H9 (cell line): ENCODE results near the gene FAT2. TPM values are rescaled to one million over a fixed set of nuclear protein-coding genes. Genes with fewer than 3 reads are reported as not detected.

Experiments used
- DNase-seq: peaks from one replicate; pipeline ENCODE4 v3.0.0-alpha.2; 2017
- H2AFZ ChIP-seq: one replicate; pipeline ENCODE4 v1.6.1; 2013; ENCODE audit warnings: mild to moderate bottlenecking, low read length, control low read depth, moderate library complexity
- H2AK5ac ChIP-seq: 2 replicates; pipeline ENCODE4 v1.6.1; 2013; ENCODE audit warnings: low read length, control low read depth, mixed read lengths; ENCODE audit not compliant: insufficient read length
- H2BK120ac ChIP-seq: one replicate; pipeline ENCODE4 v1.6.1; 2013; ENCODE audit warnings: low read depth, mild to moderate bottlenecking, low read length, control low read depth, inconsistent platforms; ENCODE audit not compliant: poor library complexity, severe bottlenecking
- H2BK12ac ChIP-seq: 2 replicates; pipeline ENCODE4 v1.6.1; 2013; ENCODE audit warnings: low read length, control low read depth, mixed read lengths, low read depth; ENCODE audit not compliant: insufficient read length
- H2BK15ac ChIP-seq: 2 replicates; pipeline ENCODE4 v1.6.1; 2013; ENCODE audit warnings: low read depth, low read length, control low read depth
- H2BK20ac ChIP-seq: one replicate; pipeline ENCODE4 v1.6.1; 2013; ENCODE audit warnings: low read depth, mild to moderate bottlenecking, low read length, control low read depth, inconsistent platforms; ENCODE audit not compliant: poor library complexity, severe bottlenecking
- H2BK5ac ChIP-seq: 2 replicates; pipeline ENCODE4 v1.6.1; 2013; ENCODE audit warnings: low read length, control low read depth, mixed read lengths; ENCODE audit not compliant: insufficient read length
- H3K14ac ChIP-seq: 2 replicates; pipeline ENCODE4 v1.6.1; 2013; ENCODE audit warnings: low read length, control low read depth; ENCODE audit not compliant: insufficient read depth
- H3K18ac ChIP-seq: 2 replicates; pipeline ENCODE4 v1.6.1; 2013; ENCODE audit warnings: low read depth, mild to moderate bottlenecking, mixed read lengths, low read length, control low read depth; ENCODE audit not compliant: insufficient read length
- H3K23ac ChIP-seq: 2 replicates; pipeline ENCODE4 v1.6.1; 2013; ENCODE audit warnings: low read length, control low read depth, mixed read lengths, low read depth; ENCODE audit not compliant: insufficient read length
- H3K23me2 ChIP-seq: 2 replicates; pipeline ENCODE4 v1.6.1; 2013; ENCODE audit warnings: low read depth, mild to moderate bottlenecking, mixed read lengths, low read length, control low read depth; ENCODE audit not compliant: insufficient read length, poor library complexity, severe bottlenecking
- H3K27ac ChIP-seq: 2 replicates; pipeline ENCODE4 v1.5.1; 2013; ENCODE audit warnings: low read length, control low read depth, mixed read lengths, low read depth; ENCODE audit not compliant: insufficient read length
- H3K27me3 ChIP-seq: 2 replicates; pipeline ENCODE4 v1.6.1; 2013; ENCODE audit warnings: low read length, control low read depth, inconsistent platforms; ENCODE audit not compliant: insufficient read depth
- H3K4ac ChIP-seq: 2 replicates; pipeline ENCODE4 v1.6.1; 2013; ENCODE audit warnings: low read depth, mild to moderate bottlenecking, control low read depth, inconsistent platforms, low read length, moderate library complexity
- H3K4me1 ChIP-seq: 2 replicates; pipeline ENCODE4 v1.6.1; 2013; ENCODE audit warnings: low read length, control low read depth, inconsistent platforms; ENCODE audit not compliant: insufficient read depth
- H3K4me2 ChIP-seq: 2 replicates; pipeline ENCODE4 v1.6.1; 2013; ENCODE audit warnings: low read length, control low read depth, mixed read lengths; ENCODE audit not compliant: insufficient read length, insufficient read depth
- H3K56ac ChIP-seq: 2 replicates; pipeline ENCODE4 v1.6.1; 2013; ENCODE audit warnings: low read depth, mild to moderate bottlenecking, mixed read lengths, low read length, control low read depth; ENCODE audit not compliant: insufficient read length
- H3K79me1 ChIP-seq: 2 replicates; pipeline ENCODE4 v1.6.1; 2013; ENCODE audit warnings: low read depth, mild to moderate bottlenecking, moderate library complexity, low read length, control low read depth, inconsistent platforms; ENCODE audit not compliant: insufficient read depth, poor library complexity, severe bottlenecking
- H3K79me2 ChIP-seq: 2 replicates; pipeline ENCODE4 v1.6.1; 2013; ENCODE audit warnings: low read length, control low read depth, inconsistent platforms; ENCODE audit not compliant: insufficient read depth
- H3K9ac ChIP-seq: 2 replicates; pipeline ENCODE4 v1.6.1; 2013; ENCODE audit warnings: low read length, control low read depth, mixed read lengths; ENCODE audit not compliant: insufficient read length; ENCODE audit errors: extremely low read depth
- H3K9me3 ChIP-seq: one replicate; pipeline ENCODE4 v1.6.1; 2013; ENCODE audit warnings: low read depth, low read length, inconsistent platforms; ENCODE audit not compliant: control insufficient read depth
- H3T11ph ChIP-seq: one replicate; pipeline ENCODE4 v1.6.1; 2013; ENCODE audit warnings: mild to moderate bottlenecking, low read length, control low read depth, inconsistent platforms
- H4K20me1 ChIP-seq: one replicate; pipeline ENCODE4 v1.6.1; 2013; ENCODE audit not compliant: control insufficient read depth, insufficient read length, insufficient read depth
- H4K5ac ChIP-seq: 2 replicates; pipeline ENCODE4 v1.6.1; 2013; ENCODE audit warnings: low read depth, mild to moderate bottlenecking, mixed read lengths, low read length, control low read depth; ENCODE audit not compliant: insufficient read length
- H4K8ac ChIP-seq: replicated peaks from 2 replicates; pipeline ENCODE4 v1.6.1; 2013; ENCODE audit warnings: low read length, control low read depth, mixed read lengths, low read depth; ENCODE audit not compliant: insufficient read length
- H4K91ac ChIP-seq: 2 replicates; pipeline ENCODE4 v1.6.1; 2013; ENCODE audit warnings: low read depth, mild to moderate bottlenecking, moderate library complexity, mixed read lengths, low read length, control low read depth; ENCODE audit not compliant: insufficient read length
- H3K27ac Mint-ChIP-seq, 3 experiments: 2 replicates in 2 of 3; 3 replicates in 1 of 3; pipeline ENCODE4 v1.8.0; 2020 to 2021; ENCODE audit warnings: mixed read lengths in 3 of 3, mild to moderate bottlenecking in 1 of 3, moderate library complexity in 1 of 3
- H3K27me3 Mint-ChIP-seq: 2 replicates; pipeline ENCODE4 v1.8.0; 2021; ENCODE audit warnings: low read depth, mild to moderate bottlenecking, moderate library complexity, mixed read lengths
- H3K36me3 Mint-ChIP-seq, 3 experiments: 2 replicates in 2 of 3; 3 replicates in 1 of 3; pipeline ENCODE4 v1.8.0; 2020 to 2021; ENCODE audit warnings: low read depth in 3 of 3, mixed read lengths in 3 of 3; ENCODE audit not compliant: insufficient read depth in 1 of 3
- H3K4me1 Mint-ChIP-seq, 2 experiments: 2 replicates each; pipeline ENCODE4 v1.8.0; 2020; ENCODE audit warnings: mixed read lengths in 2 of 2
- H3K4me3 Mint-ChIP-seq, 2 experiments: 2 replicates in 1 of 2; 3 replicates in 1 of 2; pipeline ENCODE4 v1.8.0; 2020 to 2021; ENCODE audit warnings: mild to moderate bottlenecking in 2 of 2, mixed read lengths in 2 of 2, moderate library complexity in 1 of 2
- H3K9me3 Mint-ChIP-seq, 2 experiments: 2 replicates in 1 of 2; 3 replicates in 1 of 2; pipeline ENCODE4 v1.8.0; 2020; ENCODE audit warnings: mild to moderate bottlenecking in 2 of 2, mixed read lengths in 2 of 2, moderate library complexity in 1 of 2
- CTCF ChIP-seq: fragments of 200-600 bp; sonication (generic); conservative IDR thresholded peaks from 3 replicates; pipeline ENCODE4 v1.8.0; 2021; ENCODE audit warnings: antibody characterized with exemption, mild to moderate bottlenecking
- WGBS: extraction: QIAGEN DNeasy Blood & Tissue Kit; methylation state at CpG from one replicate; pipeline ENCODE4 v1.1.7; 2013; ENCODE audit warnings: missing lambda C conversion rate, low lambda C conversion rate, mixed read lengths; ENCODE audit not compliant: insufficient read length; ENCODE audit errors: extremely low coverage; 5-methylcytosine and 5-hydroxymethylcytosine counted together
- total RNA-seq: library from RNA; stranded (reverse); gene quantifications from 2 replicates; pipeline ENCODE4 v1.2.1, GENCODE V29; 2021

FAT2 gene
- total RNA-seq, 1 experiment from 2014 or later = 0.15 TPM

GRCh38 chr5:151598984-151599383 is 7.9 kb upstream of the FAT2 start:
- Mint-ChIP-seq H3K4me3 (no peak overlapping the region), H3K4me1 (peaks cover 46 to 50% of the 10 kb centered on the region in 2 experiments), H3K36me3 (no peaks in the 10 kb centered on the region; a peak in 1 of 7 replicates), H3K27ac (no peak overlapping the region), H3K9me3 (no peaks in the 10 kb centered on the region), H3K27me3 (peaks cover 10% of the 10 kb centered on the region)
- H3K56ac ChIP-seq = no peak overlapping the region
- H3K23ac ChIP-seq = no peak overlapping the region
- H2BK5ac ChIP-seq = no peak overlapping the region
- H4K8ac ChIP-seq = no peak overlapping the region
- no peak overlapping the region for H3K9ac ChIP-seq
- no peaks in the 10 kb centered on the region for H3K79me1 ChIP-seq
- no peak overlapping the region for H3K4ac ChIP-seq
- no peak overlapping the region for H4K91ac ChIP-seq
- H2BK120ac ChIP-seq = no peak overlapping the region
- no peak overlapping the region for H3K27ac ChIP-seq
- no peak overlapping the region for H3T11ph ChIP-seq
- H2BK15ac ChIP-seq = no peak overlapping the region
- peaks cover 2% of the 10 kb centered on the region; the same call in 1 of the 2 replicates for H3K4me1 ChIP-seq
- H3K79me2 ChIP-seq = no peaks in the 10 kb centered on the region
- DNase-seq = no peak
- no peak overlapping the region for H3K4me2 ChIP-seq
- H3K23me2 ChIP-seq = no peaks in the 10 kb centered on the region
- no peak overlapping the region for H3K14ac ChIP-seq
- H2AFZ ChIP-seq = no peak overlapping the region
- no peak overlapping the region for H2BK20ac ChIP-seq
- H2AK5ac ChIP-seq = no peak overlapping the region
- H4K20me1 ChIP-seq = no peaks in the 10 kb centered on the region
- no peak overlapping the region for H3K18ac ChIP-seq
- WGBS = no CpG with 5 or more reads among the region's 2 CpGs
- H3K9me3 ChIP-seq = no peaks in the 10 kb centered on the region
- H4K5ac ChIP-seq = no peak overlapping the region
- H3K27me3 ChIP-seq = no peaks in the 10 kb centered on the region
- no peak overlapping the region for H2BK12ac ChIP-seq
- TF ChIP-seq CTCF = no peak
